IPS-20b (cell line): ENCODE results near the gene TAX1BP3.

Experiments used
- H3K27ac ChIP-seq: one replicate; pipeline ENCODE4 v1.5.1; 2013; ENCODE audit warnings: low read length
- H3K27me3 ChIP-seq: 2 replicates; pipeline ENCODE4 v1.6.1; 2013; ENCODE audit warnings: mild to moderate bottlenecking, low read length, inconsistent platforms; ENCODE audit not compliant: insufficient read depth
- H3K36me3 ChIP-seq: 2 replicates; pipeline ENCODE4 v1.6.1; 2013; ENCODE audit warnings: low read depth, mild to moderate bottlenecking, inconsistent platforms, low read length, moderate library complexity; ENCODE audit not compliant: insufficient read depth
- H3K4me1 ChIP-seq: 2 replicates; pipeline ENCODE4 v1.6.1; 2013; ENCODE audit warnings: mild to moderate bottlenecking, control low read depth, inconsistent platforms, low read length, moderate library complexity; ENCODE audit not compliant: insufficient read depth
- H3K4me3 ChIP-seq: 2 replicates; pipeline ENCODE4 v1.5.1; 2013; ENCODE audit warnings: mild to moderate bottlenecking, low read length, inconsistent platforms
- H3K9ac ChIP-seq: 2 replicates; pipeline ENCODE4 v1.6.1; 2013; ENCODE audit warnings: low read depth, mild to moderate bottlenecking, inconsistent platforms, low read length, moderate library complexity
- H3K9me3 ChIP-seq: 2 replicates; pipeline ENCODE4 v1.6.1; 2013; ENCODE audit warnings: mild to moderate bottlenecking, low read depth, low read length, inconsistent platforms; ENCODE audit not compliant: insufficient read depth

TAX1BP3 gene

DNA sequence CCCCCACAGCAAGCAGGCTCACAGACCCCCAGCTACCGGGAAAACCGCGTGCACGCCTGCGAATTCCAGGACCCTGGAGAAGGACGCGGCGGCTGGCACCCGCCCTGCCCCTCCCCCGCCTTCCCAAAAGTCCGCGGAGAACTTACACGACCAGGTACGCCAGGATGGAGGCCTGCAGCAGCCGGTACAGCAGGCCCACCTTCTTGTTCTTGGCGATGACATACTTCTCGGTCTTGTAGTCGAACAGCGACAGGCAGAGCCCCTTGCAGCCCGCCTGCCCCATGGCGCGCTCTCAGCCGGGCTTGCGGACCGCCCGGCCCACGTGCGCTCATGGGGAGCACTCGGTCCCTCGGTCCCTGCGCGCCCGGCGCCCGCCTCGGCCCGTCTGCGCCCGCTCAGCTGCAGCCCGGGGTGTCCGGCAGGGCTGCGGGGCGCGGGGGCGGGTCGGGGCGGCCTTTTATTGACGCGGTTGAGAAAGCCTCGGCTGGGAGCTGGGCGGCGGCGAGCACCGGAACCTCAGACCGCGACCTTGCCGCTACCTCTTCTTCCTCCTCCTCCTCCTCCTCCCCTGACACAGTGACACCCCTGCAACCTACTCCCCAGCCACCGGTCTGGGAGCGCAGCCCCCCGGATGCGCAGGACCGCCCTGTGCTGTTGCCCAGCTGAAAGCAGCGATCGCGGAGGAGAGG lies 27.5 kb upstream of the TAX1BP3 start, which contains the start of gene P2RX5:
Gene P2RX5, minus strand, starts transcription at position 433 of the 689 bp plus-strand sequence. Its CDS starts 150 bp downstream, at position 283.
- peak within 1 kb of the TSS; percentile 41; the same call in 1 of the 2 replicates for H3K9ac ChIP-seq
- H3K27ac ChIP-seq = no peak within 1 kb of the TSS

DNA sequence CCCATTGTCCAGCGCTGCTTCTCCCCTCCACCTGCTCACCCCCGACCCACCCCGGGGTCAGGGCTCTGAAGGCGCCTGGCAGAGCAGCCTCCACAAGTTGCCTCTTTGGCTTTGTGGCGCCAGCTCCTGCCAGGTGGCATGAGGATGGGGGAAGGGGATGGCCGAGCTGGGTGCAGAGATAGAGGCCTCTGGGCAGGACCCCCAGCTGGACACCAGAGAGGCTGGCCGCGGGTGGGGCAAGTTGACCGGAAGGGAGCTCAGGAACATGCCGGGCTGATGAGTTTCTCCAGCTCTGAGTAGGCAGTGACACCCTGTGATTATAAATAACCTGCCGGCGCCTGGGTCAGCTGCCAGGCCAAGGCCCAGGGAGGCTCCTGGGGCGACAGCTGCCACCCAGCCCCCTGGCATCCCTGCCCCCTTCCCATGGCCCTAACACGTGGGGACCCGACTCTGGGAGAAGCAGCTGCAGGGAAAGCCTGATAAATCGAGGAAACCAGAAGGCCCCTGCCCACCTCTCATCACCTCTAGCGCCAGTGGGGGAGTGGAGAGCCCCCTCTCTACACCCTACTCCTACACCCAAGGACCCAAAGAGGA lies 26.8 kb upstream of the TAX1BP3 start:
- H3K4me3 ChIP-seq = peak overlapping the region; percentile 69
- H3K36me3 ChIP-seq = no peaks in the 10 kb centered on the region
- H3K9me3 ChIP-seq = no peaks in the 10 kb centered on the region
- H3K27me3 ChIP-seq = peaks cover 50% of the 10 kb centered on the region
- no peak overlapping the region for H3K27ac ChIP-seq
- H3K9ac ChIP-seq = no peak overlapping the region; the same call in 1 of the 2 replicates
- H3K4me1 ChIP-seq = peaks cover 6% of the 10 kb centered on the region; the same call in 1 of the 2 replicates

More for the DNA sequence above, 27.5 kb upstream of the TAX1BP3 start, which contains the start of gene P2RX5:
- peak within 1 kb of the TSS; percentile 69 for H3K4me3 ChIP-seq
- no peaks in the 10 kb centered on the region for H3K9me3 ChIP-seq
- H3K4me1 ChIP-seq = peaks cover 6% of the 10 kb centered on the region; the same call in 1 of the 2 replicates
- H3K36me3 ChIP-seq = no peaks in the 10 kb centered on the region
- peaks cover 50% of the 10 kb centered on the region for H3K27me3 ChIP-seq

DNA sequence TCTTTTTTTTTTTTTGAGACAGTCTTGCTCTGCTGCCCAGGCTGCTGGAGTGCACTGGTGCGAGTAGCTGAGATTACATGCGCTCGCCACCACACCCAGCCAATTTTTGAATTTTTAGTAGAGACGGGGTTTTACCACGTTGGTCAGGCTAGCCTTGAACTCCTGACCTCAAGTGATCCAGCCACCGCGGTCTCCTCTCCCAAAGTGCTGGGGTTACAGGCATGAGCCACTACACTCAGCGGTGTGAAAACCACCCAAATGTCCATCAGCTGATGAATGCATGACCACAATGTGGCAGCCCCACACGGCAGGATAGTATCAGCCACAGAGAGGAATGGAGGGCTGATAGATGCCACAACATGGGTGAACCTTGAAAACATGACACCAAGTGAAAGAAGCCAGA lies 25.5 kb upstream of the TAX1BP3 start:
- Histone ChIP-seq H3K36me3 (no peaks in the 10 kb centered on the region), H3K9ac (no peak overlapping the region), H3K27ac (no peak overlapping the region), H3K4me1 (peaks cover 6% of the 10 kb centered on the region; the same call in 1 of the 2 replicates), H3K9me3 (no peaks in the 10 kb centered on the region), H3K4me3 (no peak overlapping the region), H3K27me3 (peaks cover 50% of the 10 kb centered on the region)

DNA sequence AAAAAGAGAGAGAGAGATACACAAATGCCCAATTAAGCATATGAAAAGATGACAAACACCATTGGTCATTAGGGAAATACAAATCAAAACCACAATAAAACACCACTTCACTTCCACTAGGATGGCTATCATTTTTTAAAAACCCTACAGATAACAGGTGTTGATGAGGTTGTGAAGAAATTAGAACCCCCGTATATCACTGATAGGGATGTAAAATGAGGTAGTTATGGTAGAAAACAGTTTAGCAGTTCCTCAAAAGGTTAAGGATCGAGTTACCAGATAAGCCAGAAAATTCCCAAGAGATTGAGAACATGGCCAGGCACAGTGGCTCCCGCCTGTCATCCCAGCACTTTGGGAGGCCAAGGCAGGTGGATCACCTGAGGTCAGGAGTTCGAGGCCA lies 24.8 kb upstream of the TAX1BP3 start:
- H3K27me3 ChIP-seq = peaks cover 43% of the 10 kb centered on the region
- no peaks in the 10 kb centered on the region for H3K9me3 ChIP-seq
- no peaks in the 10 kb centered on the region for H3K36me3 ChIP-seq
- H3K9ac ChIP-seq = no peak overlapping the region
- H3K4me1 ChIP-seq = peaks cover 6% of the 10 kb centered on the region; the same call in 1 of the 2 replicates
- H3K4me3 ChIP-seq = no peak overlapping the region
- no peak overlapping the region for H3K27ac ChIP-seq

DNA sequence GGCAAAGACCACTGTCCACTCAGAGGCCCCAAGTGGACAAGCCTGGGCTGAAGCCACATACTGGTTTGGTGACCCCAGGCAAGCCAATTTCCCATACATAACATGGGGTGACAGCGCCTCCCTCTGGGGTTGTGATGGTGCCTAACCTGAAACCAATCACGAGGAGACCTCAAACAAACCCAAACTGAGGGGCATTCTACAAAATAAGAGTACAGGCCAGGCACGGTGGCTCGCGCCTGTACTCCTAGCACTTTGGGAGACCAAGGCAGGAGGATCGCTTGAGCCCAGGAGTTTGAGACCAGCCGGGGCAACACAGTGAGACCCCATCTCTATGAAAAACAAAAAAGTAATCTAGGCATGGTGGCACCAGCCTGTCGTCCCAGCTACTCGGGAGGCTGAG lies 24.0 kb upstream of the TAX1BP3 start:
- H3K4me1 ChIP-seq = peaks cover 6% of the 10 kb centered on the region; the same call in 1 of the 2 replicates
- no peak overlapping the region for H3K9ac ChIP-seq
- H3K27ac ChIP-seq = no peak overlapping the region
- no peaks in the 10 kb centered on the region for H3K36me3 ChIP-seq
- H3K4me3 ChIP-seq = no peak overlapping the region
- H3K27me3 ChIP-seq = peaks cover 36% of the 10 kb centered on the region
- H3K9me3 ChIP-seq = no peaks in the 10 kb centered on the region

DNA sequence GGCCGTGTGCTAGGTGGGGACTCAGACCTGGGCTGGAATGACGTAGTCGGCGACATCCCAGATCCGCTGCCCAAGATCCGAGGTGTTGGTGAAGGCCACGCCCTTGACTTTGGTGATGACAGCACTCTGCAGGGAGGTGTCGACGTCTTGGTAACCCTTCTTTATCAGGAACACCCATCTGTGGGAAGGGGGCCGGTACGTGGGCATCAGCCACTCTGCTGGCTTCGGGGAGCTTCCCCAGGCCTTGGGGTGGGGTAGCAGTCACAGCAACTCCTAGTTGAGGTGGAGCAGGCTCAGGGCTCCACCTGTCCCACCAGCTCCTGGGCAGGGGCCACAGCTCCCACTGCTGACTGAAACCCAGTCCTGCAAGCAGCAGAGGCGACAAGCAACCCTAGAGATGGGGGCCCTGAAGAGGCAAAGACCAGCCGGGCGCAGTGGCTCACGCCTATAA lies 23.3 kb upstream of the TAX1BP3 start:
- no peak overlapping the region for H3K4me3 ChIP-seq
- H3K9me3 ChIP-seq = no peaks in the 10 kb centered on the region
- H3K36me3 ChIP-seq = no peaks in the 10 kb centered on the region
- H3K27ac ChIP-seq = no peak overlapping the region
- peaks cover 6% of the 10 kb centered on the region; the same call in 1 of the 2 replicates for H3K4me1 ChIP-seq
- no peak overlapping the region for H3K9ac ChIP-seq
- peaks cover 29% of the 10 kb centered on the region for H3K27me3 ChIP-seq

GRCh38 chr17:3690094-3690715 lies 21.8 kb upstream of the TAX1BP3 start:
- Histone ChIP-seq H3K9ac (no peak overlapping the region), H3K4me3 (no peak overlapping the region), H3K9me3 (no peaks in the 10 kb centered on the region), H3K27me3 (peaks cover 15% of the 10 kb centered on the region), H3K27ac (no peak overlapping the region), H3K36me3 (no peaks in the 10 kb centered on the region), H3K4me1 (peaks cover 6% of the 10 kb centered on the region; the same call in 1 of the 2 replicates)

GRCh38 chr17:3689262-3690093 lies 21.1 kb upstream of the TAX1BP3 start:
- Histone ChIP-seq H3K36me3 (no peaks in the 10 kb centered on the region), H3K4me1 (no peaks in the 10 kb centered on the region)

DNA sequence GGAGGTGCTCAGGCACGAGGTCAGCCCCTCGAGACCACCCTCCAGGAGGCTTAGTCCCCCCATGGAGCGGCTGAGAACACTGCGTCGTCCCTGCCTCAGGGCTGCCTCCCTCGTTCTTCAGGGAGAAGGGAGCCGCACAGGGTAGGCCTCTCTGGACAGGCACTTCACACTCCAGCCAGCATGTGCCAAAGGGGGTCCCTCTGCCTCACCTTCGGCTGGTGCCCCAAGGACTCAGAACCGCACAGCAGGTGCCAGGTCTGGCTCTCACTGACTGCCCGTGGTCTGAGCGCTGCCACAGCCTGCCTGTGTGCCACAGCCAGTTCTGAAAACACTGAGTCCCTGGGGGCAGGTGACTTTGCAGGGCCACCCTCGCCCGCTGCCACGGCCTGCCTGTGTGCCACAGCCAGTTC lies 20.5 kb upstream of the TAX1BP3 start:
- no peaks in the 10 kb centered on the region for H3K4me1 ChIP-seq
- H3K27me3 ChIP-seq = peaks cover 1% of the 10 kb centered on the region; the same call in 1 of the 2 replicates
- H3K27ac ChIP-seq = no peak overlapping the region
- H3K9ac ChIP-seq = no peak overlapping the region
- H3K9me3 ChIP-seq = no peaks in the 10 kb centered on the region
- no peak overlapping the region for H3K4me3 ChIP-seq
- no peaks in the 10 kb centered on the region for H3K36me3 ChIP-seq

More at GRCh38 chr17:3689262-3690093, 21.1 kb upstream of the TAX1BP3 start:
- H3K4me3 ChIP-seq = no peak overlapping the region
- H3K27ac ChIP-seq = no peak overlapping the region
- H3K9ac ChIP-seq = no peak overlapping the region
- H3K9me3 ChIP-seq = no peaks in the 10 kb centered on the region
- H3K27me3 ChIP-seq = peaks cover 7% of the 10 kb centered on the region

DNA sequence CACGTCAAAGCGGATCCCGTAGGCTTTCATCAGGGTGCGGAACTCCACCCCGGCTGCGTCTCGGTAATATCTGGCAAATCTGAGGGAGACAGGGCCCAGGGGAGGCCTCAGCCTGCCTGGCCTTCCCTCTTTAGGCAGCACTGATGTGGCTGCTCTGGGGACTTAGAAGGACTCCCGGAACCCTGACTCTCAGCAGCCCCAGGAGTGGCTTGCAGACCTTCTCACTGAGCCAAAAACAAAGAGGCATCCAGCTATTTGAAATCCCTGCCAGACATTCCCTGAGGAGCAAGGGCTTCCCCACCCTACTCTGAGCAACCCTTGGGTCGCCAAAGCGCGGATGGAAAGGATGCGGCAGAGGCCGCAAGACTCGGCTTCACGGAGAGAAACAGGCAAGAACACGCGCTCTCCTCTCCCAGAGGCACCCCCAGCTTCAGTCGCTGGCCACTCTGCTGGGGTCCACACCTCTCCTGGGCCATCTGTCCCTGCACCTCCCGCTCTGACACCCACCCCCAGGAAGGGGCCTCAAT lies 19.7 kb upstream of the TAX1BP3 start:
- Histone ChIP-seq H3K9ac (no peak overlapping the region), H3K36me3 (no peaks in the 10 kb centered on the region), H3K27ac (no peak overlapping the region)

GRCh38 chr17:3685174-3685573 lies 16.8 kb upstream of the TAX1BP3 start:
- Histone ChIP-seq H3K9me3 (no peaks in the 10 kb centered on the region), H3K36me3 (no peaks in the 10 kb centered on the region), H3K27me3 (no peaks in the 10 kb centered on the region), H3K27ac (no peak overlapping the region), H3K4me3 (no peak overlapping the region), H3K9ac (no peak overlapping the region), H3K4me1 (no peaks in the 10 kb centered on the region)

More for the DNA sequence above, 19.7 kb upstream of the TAX1BP3 start:
- no peak overlapping the region for H3K4me3 ChIP-seq
- no peaks in the 10 kb centered on the region for H3K4me1 ChIP-seq
- no peaks in the 10 kb centered on the region for H3K27me3 ChIP-seq
- no peaks in the 10 kb centered on the region for H3K9me3 ChIP-seq
